BJ (cell line): ENCODE data around the gene UBE2I. TPM values are rescaled to one million over a fixed set of nuclear protein-coding genes. Genes with fewer than 3 reads are reported as not detected.

Source experiments
- CTCF ChIA-PET: fragments of 350-600 bp; formaldehyde crosslinking; extraction: SDS; loops from one replicate; lab custom pipeline; 2021; ENCODE audit warnings: antibody characterized with exemption, inconsistent platforms; lab: Yijun Ruan, JAX
- POLR2A ChIA-PET: fragments of 300-600 bp; sonication (Branson Sonifier 250); formaldehyde crosslinking; extraction: SDS; loops from one replicate; lab custom pipeline; 2021; ENCODE audit warnings: antibody characterized with exemption; lab: Charles Lee
- DNase-seq: peaks from one replicate; pipeline ENCODE4 v3.0.0-alpha.2; 2011; ENCODE audit warnings: low read depth
- H3K27me3 ChIP-seq: 2 replicates; pipeline ENCODE4 v1.6.0; 2011; ENCODE audit warnings: low read length; ENCODE audit not compliant: control insufficient read depth, insufficient read depth
- H3K36me3 ChIP-seq: 2 replicates; pipeline ENCODE4 v1.5.1; 2011; ENCODE audit warnings: low read length; ENCODE audit not compliant: control insufficient read depth, insufficient read depth
- H3K4me3 ChIP-seq: 2 replicates; pipeline ENCODE4 v1.5.1; 2011; ENCODE audit warnings: low read depth, mild to moderate bottlenecking, control low read depth, low read length
- polyA plus RNA-seq: library from polyadenylated mRNA; depleted of rRNA; stranded (reverse); fragments of >200 nt; gene quantifications from 2 replicates; pipeline ENCODE4 v1.2.3, GENCODE V29; 2011; rRNA removed
- TF ChIP-seq, protein P1 (sequence below): IDR thresholded peaks from 2 replicates; pipeline ENCODE4 v1.5.1; 2011; ENCODE audit warnings: low read depth, mild to moderate bottlenecking, control low read depth, inconsistent platforms, low read length, moderate library complexity; ENCODE audit not compliant: insufficient read depth

UBE2I gene
- polyA plus RNA-seq, 1 experiment = 81.2 TPM

DNA sequence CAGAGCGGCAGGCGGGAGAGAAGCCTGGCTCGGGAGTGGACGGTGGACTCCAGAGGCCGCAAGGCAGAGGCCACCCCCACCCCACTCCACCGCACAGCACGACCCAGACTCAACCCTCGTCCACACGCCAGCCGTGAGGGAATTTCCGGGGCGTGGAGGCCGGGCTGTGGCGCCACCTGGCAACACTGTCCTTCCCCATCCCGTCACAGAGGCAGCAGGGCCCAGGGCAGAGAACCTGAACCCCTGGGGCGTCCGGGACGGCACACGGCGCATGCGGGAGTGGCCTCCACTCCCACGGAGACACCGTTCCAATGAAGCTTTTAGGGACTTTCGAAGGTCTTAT lies 65.8 kb downstream of the UBE2I start:
- CTCF ChIA-PET = no interaction called here

DNA sequence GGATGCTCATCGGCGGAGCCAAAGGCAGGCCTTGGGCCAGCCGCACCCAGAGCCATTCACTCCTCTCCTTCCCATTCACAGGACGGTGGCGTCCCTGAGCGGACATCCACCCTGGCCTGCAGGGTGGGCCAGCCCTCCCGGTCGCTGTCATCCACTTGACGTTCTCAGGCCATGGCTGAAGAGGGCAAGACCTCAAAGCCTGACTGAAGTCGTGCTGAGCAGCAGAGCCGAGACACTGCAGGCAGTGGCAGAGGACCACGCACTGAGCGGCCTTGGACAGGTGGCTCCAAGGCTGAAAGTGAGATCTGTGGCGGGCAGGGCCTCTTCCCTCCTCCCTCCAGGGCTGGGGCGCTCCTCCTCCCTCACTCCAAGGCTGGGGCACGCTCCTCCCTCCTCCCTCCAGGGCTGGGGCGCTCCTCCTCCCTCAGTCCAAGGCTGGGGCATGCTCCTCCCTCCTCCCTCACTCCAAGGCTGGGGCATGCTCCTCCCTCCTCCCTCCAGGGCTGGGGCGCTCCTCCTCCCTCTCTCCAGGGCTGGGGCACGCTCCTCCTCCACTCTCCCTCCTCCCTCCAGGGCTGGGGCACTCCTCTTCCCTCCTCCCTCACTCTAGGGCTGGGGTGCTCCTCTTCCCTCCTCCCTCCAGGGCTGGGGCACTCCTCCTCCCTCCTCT lies 66.4 kb downstream of the UBE2I start:
- TF ChIP-seq, protein P1, sequence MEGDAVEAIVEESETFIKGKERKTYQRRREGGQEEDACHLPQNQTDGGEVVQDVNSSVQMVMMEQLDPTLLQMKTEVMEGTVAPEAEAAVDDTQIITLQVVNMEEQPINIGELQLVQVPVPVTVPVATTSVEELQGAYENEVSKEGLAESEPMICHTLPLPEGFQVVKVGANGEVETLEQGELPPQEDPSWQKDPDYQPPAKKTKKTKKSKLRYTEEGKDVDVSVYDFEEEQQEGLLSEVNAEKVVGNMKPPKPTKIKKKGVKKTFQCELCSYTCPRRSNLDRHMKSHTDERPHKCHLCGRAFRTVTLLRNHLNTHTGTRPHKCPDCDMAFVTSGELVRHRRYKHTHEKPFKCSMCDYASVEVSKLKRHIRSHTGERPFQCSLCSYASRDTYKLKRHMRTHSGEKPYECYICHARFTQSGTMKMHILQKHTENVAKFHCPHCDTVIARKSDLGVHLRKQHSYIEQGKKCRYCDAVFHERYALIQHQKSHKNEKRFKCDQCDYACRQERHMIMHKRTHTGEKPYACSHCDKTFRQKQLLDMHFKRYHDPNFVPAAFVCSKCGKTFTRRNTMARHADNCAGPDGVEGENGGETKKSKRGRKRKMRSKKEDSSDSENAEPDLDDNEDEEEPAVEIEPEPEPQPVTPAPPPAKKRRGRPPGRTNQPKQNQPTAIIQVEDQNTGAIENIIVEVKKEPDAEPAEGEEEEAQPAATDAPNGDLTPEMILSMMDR = no peak
- Histone ChIP-seq H3K27me3 (no peaks in the 10 kb centered on the region), H3K36me3 (peaks cover 10% of the 10 kb centered on the region), H3K4me3 (no peak overlapping the region)
- POLR2A ChIA-PET = no interaction called here
- CTCF ChIA-PET = interaction anchor here (4.3 kb wide), 1 partner anchor 12 kb away, joined by 20 read pairs; no protein-coding TSS in a partner anchor
- DNase-seq = no peak

More for the DNA sequence above, 65.8 kb downstream of the UBE2I start:
- POLR2A ChIA-PET = no interaction called here
- TF ChIP-seq, protein P1 = no peak
- Histone ChIP-seq H3K36me3 (peaks cover 9% of the 10 kb centered on the region), H3K4me3 (no peak overlapping the region), H3K27me3 (no peaks in the 10 kb centered on the region)
- DNase-seq = no peak

Other genes starting within 250 kb of the UBE2I start
- gene SSTR5, start 236.9 kb upstream of the UBE2I start, polyA plus RNA-seq = not detected in 2 replicates
- gene C1QTNF8, start 213.4 kb upstream of the UBE2I start, polyA plus RNA-seq = not detected in 2 replicates
- 0.20 and 0.37 TPM in 2 replicates for gene CACNA1H, start 156.5 kb upstream of the UBE2I start, polyA plus RNA-seq
- not detected in 2 replicates for gene TPSG1, start 84.4 kb upstream of the UBE2I start, polyA plus RNA-seq
- not detected in 2 replicates for gene TPSB2, start 79.5 kb upstream of the UBE2I start, polyA plus RNA-seq
- not detected in 2 replicates for gene TPSAB1, start 68.9 kb upstream of the UBE2I start, polyA plus RNA-seq
- not detected in 2 replicates for gene TPSD1, start 53.6 kb upstream of the UBE2I start, polyA plus RNA-seq
- 0.29 and 0.33 TPM in 2 replicates for gene BAIAP3, start 24.0 kb downstream of the UBE2I start, polyA plus RNA-seq
- 43.1 and 52.3 TPM in 2 replicates for gene TSR3, start 42.2 kb downstream of the UBE2I start, polyA plus RNA-seq
- gene GNPTG, start 42.3 kb downstream of the UBE2I start, polyA plus RNA-seq = 74.1 and 113 TPM in 2 replicates
- 7.9 and 15.4 TPM in 2 replicates for gene UNKL, start 105.1 kb downstream of the UBE2I start, polyA plus RNA-seq
- 13.3 and 19.3 TPM in 2 replicates for gene UQCC4, start 111.1 kb downstream of the UBE2I start, polyA plus RNA-seq
- gene PERCC1, start 121.4 kb downstream of the UBE2I start, polyA plus RNA-seq = not detected in 2 replicates
- 0.04 and 0.23 TPM in 2 replicates for gene CCDC154, start 134.9 kb downstream of the UBE2I start, polyA plus RNA-seq
- gene CLCN7, start 165.4 kb downstream of the UBE2I start, polyA plus RNA-seq = 19.6 and 36.4 TPM in 2 replicates
- not detected in 2 replicates for gene PTX4, start 179.3 kb downstream of the UBE2I start, polyA plus RNA-seq
- gene TELO2, start 183.7 kb downstream of the UBE2I start, polyA plus RNA-seq = 8.1 and 15.9 TPM in 2 replicates
- gene TMEM204, start 224.0 kb downstream of the UBE2I start, polyA plus RNA-seq = 42.4 and 81.9 TPM in 2 replicates